MM.1S (cell line): ENCODE data around the gene DNAH6.

ENCODE experiments used
- CTCF ChIP-seq: fragments of 300-600 bp; sonication (generic); IDR thresholded peaks from 2 replicates; pipeline ENCODE4 v1.5.1; 2016; ENCODE audit warnings: antibody characterized with exemption, low read length, mixed read lengths
- EZH2 ChIP-seq: fragments of 300-600 bp; sonication (generic); optimal IDR thresholded peaks from 2 replicates; pipeline ENCODE3; 2017; ENCODE audit warnings: low read depth, mild to moderate bottlenecking, antibody characterized with exemption, low read length, mixed read lengths
- EZH2phosphoT487 ChIP-seq: fragments of 300-600 bp; sonication (generic); IDR thresholded peaks from 2 replicates; pipeline ENCODE4 v1.6.1; 2018; ENCODE audit warnings: antibody characterized with exemption, low read length

GRCh38 chr2:84792856-84793522, 276.7 kb downstream of the DNAH6 start:
- TF ChIP-seq CTCF: no peak
- TF ChIP-seq EZH2phosphoT487: no peak
- no peak for TF ChIP-seq EZH2
